GM23248 (cell line): Measurements from ENCODE around the gene EVI5L. TPM values are rescaled to one million over a fixed set of nuclear protein-coding genes. Genes with fewer than 3 reads are reported as not detected.
"Not testable (repeated sequence)": the region's sequence is repeated elsewhere in the genome, so short reads cannot be mapped to it uniquely, and the experiment has no call there.

Source experiments
- DNase-seq: peaks from one replicate; pipeline ENCODE4 v3.0.0-alpha.2; 2015
- H2AFZ ChIP-seq: fragments of 200-600 bp; sonication (generic); 2 replicates; pipeline ENCODE4 v1.6.1; 2016; ENCODE audit warnings: antibody characterized with exemption
- H3F3A ChIP-seq: fragments of 200-600 bp; sonication (generic); 2 replicates; pipeline ENCODE4 v1.6.1; 2016; ENCODE audit warnings: mild to moderate bottlenecking, antibody characterized with exemption, mixed run types; ENCODE audit not compliant: insufficient read depth
- H3K27ac ChIP-seq: fragments of 200-600 bp; sonication (generic); 2 replicates; pipeline ENCODE4 v1.5.1; 2016; ENCODE audit warnings: mild to moderate bottlenecking
- H3K27me3 ChIP-seq: fragments of 200-600 bp; sonication (generic); replicated peaks from 2 replicates; pipeline ENCODE4 v1.6.1; 2016; ENCODE audit warnings: mild to moderate bottlenecking; ENCODE audit not compliant: insufficient read depth
- H3K36me3 ChIP-seq: fragments of 200-600 bp; sonication (generic); 2 replicates; pipeline ENCODE4 v1.6.1; 2016; ENCODE audit warnings: low read depth, mild to moderate bottlenecking
- H3K4me1 ChIP-seq: fragments of 200-600 bp; sonication (generic); 2 replicates; pipeline ENCODE4 v1.6.1; 2016; ENCODE audit warnings: mild to moderate bottlenecking; ENCODE audit not compliant: insufficient read depth
- H3K4me2 ChIP-seq: fragments of 200-600 bp; sonication (generic); one replicate; pipeline ENCODE4 v1.6.1; 2016; ENCODE audit warnings: mild to moderate bottlenecking; ENCODE audit not compliant: unreplicated experiment
- H3K4me3 ChIP-seq: fragments of 200-600 bp; sonication (generic); 2 replicates; pipeline ENCODE4 v1.5.1; 2016; ENCODE audit warnings: mild to moderate bottlenecking
- H3K79me2 ChIP-seq: fragments of 200-600 bp; sonication (generic); 2 replicates; pipeline ENCODE4 v1.6.1; 2016; ENCODE audit warnings: mild to moderate bottlenecking; ENCODE audit not compliant: insufficient read depth
- H3K9ac ChIP-seq: fragments of 200-600 bp; sonication (generic); 2 replicates; pipeline ENCODE4 v1.6.1; 2016; ENCODE audit warnings: mild to moderate bottlenecking
- H3K9me2 ChIP-seq: fragments of 200-600 bp; sonication (generic); 2 replicates; pipeline ENCODE4 v1.6.1; 2016; ENCODE audit warnings: mixed run types, mild to moderate bottlenecking, moderate library complexity; ENCODE audit not compliant: insufficient read depth
- H3K9me3 ChIP-seq: fragments of 200-600 bp; sonication (generic); one replicate; pipeline ENCODE4 v1.6.1; 2017; ENCODE audit warnings: low read depth
- H4K20me1 ChIP-seq: fragments of 200-600 bp; sonication (generic); 2 replicates; pipeline ENCODE4 v1.6.0; 2016; ENCODE audit not compliant: insufficient read depth
- EZH2 ChIP-seq: fragments of 200-600 bp; sonication (generic); IDR thresholded peaks from 2 replicates; pipeline ENCODE4 v1.6.1; 2018; ENCODE audit warnings: antibody characterized with exemption, mild to moderate bottlenecking; ENCODE audit not compliant: insufficient read depth, poor library complexity, severe bottlenecking
- EZH2phosphoT487 ChIP-seq: fragments of 200-600 bp; sonication (generic); IDR thresholded peaks from 2 replicates; pipeline ENCODE4 v1.6.1; 2018; ENCODE audit warnings: antibody characterized with exemption, moderate library complexity, mild to moderate bottlenecking, low read depth; ENCODE audit not compliant: insufficient read depth
- WGBS, 2 experiments: methylation state at CpG; one replicate each; pipeline ENCODE4 v1.1.6; 2015 to 2017; ENCODE audit warnings: low lambda C conversion rate in 2 of 2, low coverage in 1 of 2; ENCODE audit errors: missing lambda C conversion rate in 2 of 2; 5-methylcytosine and 5-hydroxymethylcytosine counted together
- in situ Hi-C: fragments of 300-500 bp; cut with MboI; formaldehyde crosslinking; loops from 2 replicates; pipeline ENCODE4 v1.15.0; 2020
- polyA plus RNA-seq: library from polyadenylated mRNA; unstranded; fragments of >200 nt; fragmentation: Nextera tagmentation; extraction: Ambion mirVana; gene quantifications from 2 replicates; pipeline ENCODE4 v1.2.1, GENCODE V29; 2016
- total RNA-seq: library from RNA; depleted of rRNA; stranded (reverse); fragments of >200 nt; shearing (Covaris generic); gene quantifications from 2 replicates; pipeline ENCODE4 v1.2.3, GENCODE V29; 2014

Gene EVI5L
- total and polyA plus RNA-seq, 2 experiments from 2014 or later, result 6.9 to 24.3 TPM

DNA sequence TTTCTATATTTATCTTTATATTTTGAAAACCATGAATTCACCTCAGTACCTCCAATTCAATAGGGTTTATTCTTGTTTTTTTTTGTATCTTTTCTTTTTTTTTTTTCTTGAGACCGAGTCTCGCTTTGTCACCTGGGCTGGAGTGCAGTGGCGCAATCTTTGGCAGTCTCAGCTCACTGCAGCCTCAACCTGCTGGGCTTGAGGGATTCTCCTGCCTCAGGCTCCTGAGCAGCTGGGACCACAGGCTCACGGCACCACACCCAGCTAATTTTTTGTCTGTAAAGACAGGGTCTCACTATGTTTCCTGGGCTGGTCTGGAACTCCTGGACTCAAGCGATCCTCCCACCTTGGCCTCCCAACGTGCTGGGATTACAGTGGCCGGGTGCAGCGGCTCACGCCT, 23.1 kb upstream of the EVI5L start:
- no peak overlapping the region for H3K4me2 ChIP-seq
- H3K9ac ChIP-seq, result no peak overlapping the region
- H3K36me3 ChIP-seq, result no peaks in the 10 kb centered on the region
- in situ Hi-C loops, result loop anchor here (25.0 kb wide), 1 partner anchor 445 kb away; no protein-coding TSS in a partner anchor
- no peak overlapping the region for H3K4me3 ChIP-seq
- TF ChIP-seq EZH2 (no peak), EZH2phosphoT487 (no peak)
- 55 to 56% methylated on average over 9 of the region's 9 CpGs for WGBS, 2 experiments
- DNase-seq, result no peak
- H4K20me1 ChIP-seq, result no peaks in the 10 kb centered on the region
- H3F3A ChIP-seq, result no peaks in the 10 kb centered on the region
- no peaks in the 10 kb centered on the region for H3K79me2 ChIP-seq
- H3K27ac ChIP-seq, result no peak overlapping the region
- no peaks in the 10 kb centered on the region; the same call in none of the 2 replicates for H3K27me3 ChIP-seq
- no peaks in the 10 kb centered on the region for H3K9me2 ChIP-seq
- H2AFZ ChIP-seq, result no peak overlapping the region
- no peaks in the 10 kb centered on the region for H3K9me3 ChIP-seq
- no peaks in the 10 kb centered on the region for H3K4me1 ChIP-seq

DNA sequence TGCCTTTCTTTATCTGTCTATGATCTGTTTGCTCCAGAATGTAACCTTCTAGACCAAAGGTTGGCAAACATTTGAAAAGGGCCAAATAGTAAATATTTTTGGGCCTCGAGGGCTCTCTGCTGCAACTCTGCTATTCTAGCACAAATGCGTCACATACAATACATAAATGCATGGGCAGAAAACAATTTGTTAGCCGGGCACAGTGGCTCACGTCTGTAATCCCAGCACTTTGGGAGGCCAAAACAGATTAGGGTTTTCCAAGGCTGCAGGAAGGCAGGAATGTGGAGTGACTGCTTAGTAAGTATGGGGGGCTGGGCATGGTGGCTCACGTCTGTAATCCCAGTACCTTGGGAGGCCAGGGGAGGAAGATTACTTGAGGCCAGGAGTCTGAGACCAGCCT, 21.9 kb upstream of the EVI5L start:
- no peaks in the 10 kb centered on the region for H3K9me2 ChIP-seq
- no peaks in the 10 kb centered on the region for H3K79me2 ChIP-seq
- no peak overlapping the region for H3K9ac ChIP-seq
- no peaks in the 10 kb centered on the region; the same call in none of the 2 replicates for H3K27me3 ChIP-seq
- H3K4me1 ChIP-seq, result no peaks in the 10 kb centered on the region
- H3F3A ChIP-seq, result no peaks in the 10 kb centered on the region
- no peaks in the 10 kb centered on the region for H4K20me1 ChIP-seq
- 45 to 50% methylated on average over 5 of the region's 5 CpGs for WGBS, 2 experiments
- H3K9me3 ChIP-seq, result no peaks in the 10 kb centered on the region
- H3K27ac ChIP-seq, result no peak overlapping the region
- H3K4me3 ChIP-seq, result no peak overlapping the region
- no peak for DNase-seq
- TF ChIP-seq EZH2phosphoT487 (no peak), EZH2 (no peak)
- no peak overlapping the region for H2AFZ ChIP-seq
- H3K4me2 ChIP-seq, result no peak overlapping the region
- in situ Hi-C loops, result loop anchor here (25.0 kb wide), 1 partner anchor 446 kb away; no protein-coding TSS in a partner anchor
- H3K36me3 ChIP-seq, result no peaks in the 10 kb centered on the region

DNA sequence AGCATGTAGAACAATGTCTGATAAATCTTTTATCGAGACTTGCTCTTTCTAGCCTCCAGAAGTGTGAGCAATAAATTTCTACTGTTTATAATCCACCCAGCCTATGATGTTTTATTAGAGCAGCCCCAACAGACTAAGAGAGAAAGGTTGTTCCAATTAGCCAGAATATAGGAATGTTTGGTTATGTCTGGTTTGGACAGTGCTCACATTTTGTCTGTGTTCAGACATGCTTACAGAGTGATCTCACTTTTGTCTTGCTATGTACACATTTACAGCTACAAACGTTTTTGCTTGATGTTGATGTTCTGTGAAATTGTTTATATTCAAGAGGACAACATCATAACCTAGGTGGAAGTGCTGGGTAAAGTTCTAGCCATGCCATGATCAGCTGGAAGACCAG, 18.0 kb upstream of the EVI5L start:
- Histone ChIP-seq H3K9ac (no peak overlapping the region), H3K9me3 (no peaks in the 10 kb centered on the region), H3K27ac (no peak overlapping the region), H3K4me2 (no peak overlapping the region), H2AFZ (no peak overlapping the region), H3K4me1 (no peaks in the 10 kb centered on the region), H3K27me3 (peaks cover 7% of the 10 kb centered on the region), H3K36me3 (no peaks in the 10 kb centered on the region), H3F3A (no peaks in the 10 kb centered on the region), H3K9me2 (no peaks in the 10 kb centered on the region), H4K20me1 (no peaks in the 10 kb centered on the region), H3K79me2 (no peaks in the 10 kb centered on the region), H3K4me3 (no peak overlapping the region)
- 21 to 22% methylated on average over 2 of the region's 2 CpGs for WGBS, 2 experiments
- in situ Hi-C loops, result loop anchor here (25.0 kb wide), 1 partner anchor 450 kb away; no protein-coding TSS in a partner anchor
- TF ChIP-seq EZH2phosphoT487 (no peak), EZH2 (no peak)
- DNase-seq, result no peak

DNA sequence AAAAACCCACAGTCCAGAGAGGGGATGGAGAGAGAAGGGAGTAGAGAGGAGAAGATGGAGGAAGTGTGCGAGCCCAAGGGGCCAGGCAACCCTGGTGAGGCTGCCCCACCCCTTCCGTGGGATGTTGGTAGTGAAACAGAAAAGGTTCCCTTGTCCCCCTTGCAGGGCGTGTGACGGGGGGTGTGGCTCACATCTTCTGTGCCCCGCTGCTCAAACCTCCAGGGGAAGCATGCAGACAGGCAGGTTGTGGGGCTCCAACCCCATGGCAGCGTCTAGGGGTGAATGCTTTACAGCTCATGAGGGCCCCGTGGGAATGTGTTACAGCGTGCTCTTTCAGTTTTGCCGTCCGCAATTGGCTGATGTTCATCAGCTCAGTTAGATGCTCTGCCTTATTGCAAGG, 14.7 kb upstream of the EVI5L start:
- no peak for DNase-seq
- Histone ChIP-seq H4K20me1 (no peaks in the 10 kb centered on the region), H3K27me3 (peaks cover 7% of the 10 kb centered on the region), H3K4me3 (no peak overlapping the region), H3K9me3 (no peaks in the 10 kb centered on the region), H3K4me2 (no peak overlapping the region), H2AFZ (no peak overlapping the region), H3K27ac (no peak overlapping the region), H3K36me3 (no peaks in the 10 kb centered on the region), H3K4me1 (no peaks in the 10 kb centered on the region), H3F3A (no peaks in the 10 kb centered on the region), H3K9me2 (no peaks in the 10 kb centered on the region), H3K79me2 (no peaks in the 10 kb centered on the region), H3K9ac (no peak overlapping the region)
- TF ChIP-seq EZH2 (no peak), EZH2phosphoT487 (no peak)
- WGBS, 2 experiments, result 20 to 22% methylated on average over 10 of the region's 10 CpGs
- in situ Hi-C loops, result loop anchor here (25.0 kb wide), 1 partner anchor 453 kb away; no protein-coding TSS in a partner anchor

DNA sequence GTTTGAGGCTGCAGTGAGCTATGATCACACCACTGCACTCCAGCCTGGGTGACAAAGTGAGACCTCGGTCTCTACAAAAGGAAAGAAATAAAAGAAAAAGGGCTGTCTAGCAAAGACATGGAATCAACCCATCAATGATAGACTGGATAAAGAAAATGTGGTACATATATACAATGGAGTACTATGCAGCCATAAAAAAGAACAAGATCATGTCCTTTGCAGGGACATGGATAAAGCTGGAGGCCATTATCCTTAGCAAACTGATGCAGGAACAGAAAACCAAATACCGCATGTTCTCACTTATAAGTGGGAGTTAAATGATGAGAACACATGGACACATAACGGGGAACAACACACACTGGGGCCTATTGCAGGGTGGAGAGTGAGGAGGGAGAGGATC, 14.0 kb upstream of the EVI5L start:
- H3K36me3 ChIP-seq, H2AFZ ChIP-seq, DNase-seq, H3K4me3 ChIP-seq, H3K4me1 ChIP-seq, H4K20me1 ChIP-seq, H3K9me2 ChIP-seq, H3K27ac ChIP-seq, H3F3A ChIP-seq, H3K4me2 ChIP-seq, H3K9me3 ChIP-seq, H3K9ac ChIP-seq, H3K79me2 ChIP-seq: not testable (repeated sequence)
- H3K27me3 ChIP-seq, result peaks cover 12% of the 10 kb centered on the region
- WGBS, 2 experiments, result 37 to 38% methylated on average over 3 of the region's 3 CpGs
- in situ Hi-C loops, result loop anchor here (25.0 kb wide), 1 partner anchor 454 kb away; no protein-coding TSS in a partner anchor
